GOT3 (cell line): ENCODE data around the gene CACNA1H.

Experiments
- DNase-seq: peaks from one replicate; lab custom pipeline; 2025; ENCODE audit warnings: mixed read lengths; lab: John Stamatoyannopoulos, UW

CACNA1H gene

DNA sequence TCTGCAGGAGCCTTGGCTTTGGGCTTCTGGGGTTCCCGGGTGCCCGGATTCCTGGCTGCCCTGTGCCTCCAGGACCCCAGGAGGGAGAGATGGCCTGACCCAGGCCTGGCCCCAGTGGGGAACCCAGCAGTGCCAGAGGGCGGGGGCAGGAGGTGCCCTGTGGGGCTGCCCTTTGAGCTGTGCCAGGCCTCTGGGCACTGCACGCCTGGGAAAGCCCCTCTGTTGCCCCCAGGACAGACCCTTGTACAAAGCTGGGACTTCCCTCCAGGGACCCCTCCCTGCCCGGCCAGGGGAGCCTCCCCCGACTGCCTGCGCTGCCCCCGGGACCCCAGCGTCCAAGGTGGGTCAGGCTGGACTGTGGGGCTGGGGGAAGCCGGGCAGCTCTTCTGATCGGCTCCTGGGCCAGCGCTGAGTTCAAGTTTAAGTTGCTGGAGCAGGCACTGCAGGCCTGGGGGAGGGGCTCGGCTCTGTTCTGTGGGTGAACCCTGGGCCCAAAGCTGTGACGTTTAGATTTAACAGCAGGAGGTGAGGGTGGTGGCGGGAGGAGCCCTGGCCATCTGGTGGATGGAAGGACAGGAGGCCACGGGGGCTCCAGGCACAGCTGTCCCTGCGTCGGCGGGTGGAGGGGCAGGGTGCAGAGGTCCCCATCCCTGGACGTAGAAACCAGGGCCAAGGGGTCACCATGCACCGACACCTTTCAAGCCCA, 29.2 kb upstream of the CACNA1H start:
- no peak for DNase-seq

DNA sequence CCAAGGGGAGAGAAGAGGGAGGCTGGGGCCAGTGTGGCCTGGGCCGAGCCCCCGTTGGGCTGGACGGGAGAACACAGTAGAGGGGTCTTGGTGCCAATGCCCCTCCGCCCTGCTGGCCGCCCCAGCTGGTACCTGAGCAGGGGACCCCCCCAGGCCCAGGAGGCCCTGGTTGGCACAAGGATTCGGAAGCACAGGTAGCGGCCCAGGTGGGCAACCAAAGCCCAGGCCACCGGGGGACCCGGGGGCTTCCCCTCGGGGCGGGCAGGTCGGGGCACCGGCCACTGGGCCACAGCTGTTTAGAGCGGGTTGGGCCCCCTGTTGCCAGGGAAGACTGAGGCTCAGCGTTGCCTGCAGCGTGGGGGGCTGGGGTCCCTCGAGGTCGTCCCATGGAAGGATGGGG, 28.6 kb upstream of the CACNA1H start:
- DNase-seq, result no peak

DNA sequence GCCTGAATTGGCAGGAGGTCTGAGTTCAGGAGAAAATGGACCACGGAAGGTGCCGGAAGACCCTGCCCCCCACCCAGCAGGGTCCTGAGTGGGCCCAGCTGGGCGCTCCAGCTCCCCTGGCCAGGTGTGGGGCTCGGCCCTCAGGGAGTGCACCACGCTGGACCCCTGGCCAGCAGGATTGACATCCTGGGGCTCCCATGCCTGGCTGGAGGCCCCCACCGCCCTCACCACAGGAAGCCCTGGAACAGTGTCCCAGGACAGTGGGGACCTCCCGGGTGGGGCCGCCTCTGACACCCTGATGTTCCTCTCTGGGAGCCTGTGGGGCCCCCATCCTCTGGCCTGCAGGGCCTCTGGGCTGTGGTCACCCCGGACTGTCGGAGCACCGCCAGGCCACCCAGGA, 28.1 kb upstream of the CACNA1H start:
- no peak for DNase-seq

DNA sequence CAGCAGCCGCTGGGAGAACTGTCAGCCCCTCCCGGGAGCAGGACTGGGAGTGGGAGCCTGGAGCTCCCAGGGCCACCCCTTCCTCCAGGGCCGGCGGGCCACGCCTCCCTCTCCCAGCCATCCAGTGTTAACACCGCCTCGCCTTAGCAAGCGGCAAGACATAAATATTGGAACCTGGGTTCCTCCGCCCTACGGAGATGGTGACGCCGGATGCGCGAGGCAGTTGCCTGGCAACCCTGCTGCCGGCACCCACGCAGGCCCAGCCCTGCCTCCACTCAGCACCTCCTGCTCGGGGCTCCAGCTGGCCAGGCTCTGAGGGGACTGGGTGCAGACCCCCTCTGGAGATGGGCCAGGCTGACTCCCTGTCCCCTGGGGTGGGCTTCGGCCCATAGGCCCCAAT, 27.4 kb upstream of the CACNA1H start:
- no peak for DNase-seq

DNA sequence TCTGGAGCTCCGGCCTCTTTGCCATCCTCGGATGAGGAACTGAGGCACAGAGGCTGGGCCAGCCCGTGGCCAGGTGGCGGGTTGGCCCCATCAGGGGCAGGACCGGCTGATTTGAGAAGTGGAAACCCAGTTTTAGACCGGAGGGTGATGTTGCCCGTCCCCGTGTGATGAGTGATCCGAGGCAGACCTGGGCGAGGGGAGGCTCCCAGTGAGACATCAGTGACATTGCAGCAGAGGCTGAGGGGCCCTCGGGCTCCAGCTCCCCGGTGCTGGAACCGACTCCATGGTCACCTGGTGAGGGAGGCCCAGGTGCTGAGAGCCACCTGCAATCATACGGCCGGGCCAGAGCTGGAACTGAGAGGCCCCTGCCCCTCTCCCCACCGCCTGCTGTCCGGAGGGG, 26.9 kb upstream of the CACNA1H start:
- DNase-seq, result no peak

DNA sequence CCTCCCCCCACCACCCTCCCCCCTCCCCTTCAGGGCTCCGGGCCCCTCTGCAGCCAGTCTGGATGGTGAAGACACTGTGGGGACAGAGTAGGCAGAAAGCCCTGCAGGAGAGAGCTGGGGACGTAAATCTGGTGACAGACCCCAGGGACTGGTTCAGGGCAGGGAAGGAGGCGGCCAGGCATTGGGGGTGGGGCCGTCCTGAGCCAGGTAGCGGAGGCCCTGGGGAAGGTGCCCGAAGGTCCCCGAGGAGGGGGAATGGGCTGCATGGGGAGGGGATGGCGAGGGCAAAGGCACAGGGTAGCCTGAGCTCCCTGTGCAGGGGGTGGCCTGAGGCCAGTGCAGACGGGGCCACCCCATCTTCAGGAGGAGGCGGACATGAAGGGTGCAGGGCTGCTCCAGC, 26.3 kb upstream of the CACNA1H start:
- no peak for DNase-seq

DNA sequence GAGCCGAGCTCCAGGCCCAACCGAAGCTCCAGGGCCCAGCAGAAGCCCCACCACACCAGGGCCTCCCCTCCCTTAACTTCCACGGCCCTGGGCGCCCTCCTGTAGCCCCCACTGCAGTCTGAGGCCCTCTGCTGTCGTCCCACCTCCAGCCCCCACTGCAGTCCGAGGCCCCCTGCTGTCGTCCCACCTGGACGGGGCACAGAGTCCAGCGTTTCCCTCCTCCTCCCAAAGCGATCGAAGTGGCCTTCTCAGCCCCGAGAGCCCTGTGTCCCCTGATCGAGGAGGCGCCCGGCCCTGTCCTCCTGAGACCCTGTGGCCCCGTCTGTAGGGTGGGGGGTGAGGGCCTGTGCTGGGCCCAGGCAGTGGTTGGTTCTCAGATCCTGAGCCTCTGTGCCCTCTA, 25.8 kb upstream of the CACNA1H start:
- DNase-seq, result no peak

DNA sequence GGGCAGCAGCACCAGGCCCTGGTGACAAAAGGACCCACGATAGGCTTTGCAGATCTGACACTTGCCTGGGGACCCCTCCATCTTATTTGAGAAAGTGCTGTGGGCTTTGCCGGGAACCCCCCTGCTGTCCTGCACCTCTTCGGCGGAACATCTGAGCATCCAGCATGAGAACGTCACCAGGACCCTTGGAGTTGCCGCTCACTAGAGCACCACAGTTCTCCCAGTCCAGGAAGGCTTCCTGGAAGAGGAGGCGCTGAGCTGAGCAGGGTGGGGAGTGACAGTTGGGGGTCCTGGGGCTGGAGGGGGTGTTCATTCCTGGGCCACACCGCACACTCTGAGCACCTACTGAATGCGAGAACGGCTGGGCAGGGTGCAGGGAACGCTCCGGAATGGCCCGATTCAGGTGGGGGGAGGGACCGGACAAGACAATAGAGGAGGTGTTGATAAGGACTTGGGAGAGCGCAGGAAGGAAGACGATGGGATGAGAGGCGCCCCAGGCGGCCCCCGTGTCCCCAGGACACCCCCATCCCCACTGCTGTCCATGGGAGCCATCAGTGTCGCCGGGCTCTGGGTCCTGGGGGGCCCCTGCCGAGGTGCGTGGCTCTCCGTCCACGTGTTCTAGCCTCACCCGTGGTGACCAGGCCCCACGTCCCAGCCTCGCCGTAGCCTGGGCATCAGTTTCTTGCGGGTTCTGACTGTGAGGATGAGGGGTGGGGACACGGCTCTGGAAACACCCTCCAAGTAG, 24.8 kb upstream of the CACNA1H start:
- DNase-seq, result no peak

DNA sequence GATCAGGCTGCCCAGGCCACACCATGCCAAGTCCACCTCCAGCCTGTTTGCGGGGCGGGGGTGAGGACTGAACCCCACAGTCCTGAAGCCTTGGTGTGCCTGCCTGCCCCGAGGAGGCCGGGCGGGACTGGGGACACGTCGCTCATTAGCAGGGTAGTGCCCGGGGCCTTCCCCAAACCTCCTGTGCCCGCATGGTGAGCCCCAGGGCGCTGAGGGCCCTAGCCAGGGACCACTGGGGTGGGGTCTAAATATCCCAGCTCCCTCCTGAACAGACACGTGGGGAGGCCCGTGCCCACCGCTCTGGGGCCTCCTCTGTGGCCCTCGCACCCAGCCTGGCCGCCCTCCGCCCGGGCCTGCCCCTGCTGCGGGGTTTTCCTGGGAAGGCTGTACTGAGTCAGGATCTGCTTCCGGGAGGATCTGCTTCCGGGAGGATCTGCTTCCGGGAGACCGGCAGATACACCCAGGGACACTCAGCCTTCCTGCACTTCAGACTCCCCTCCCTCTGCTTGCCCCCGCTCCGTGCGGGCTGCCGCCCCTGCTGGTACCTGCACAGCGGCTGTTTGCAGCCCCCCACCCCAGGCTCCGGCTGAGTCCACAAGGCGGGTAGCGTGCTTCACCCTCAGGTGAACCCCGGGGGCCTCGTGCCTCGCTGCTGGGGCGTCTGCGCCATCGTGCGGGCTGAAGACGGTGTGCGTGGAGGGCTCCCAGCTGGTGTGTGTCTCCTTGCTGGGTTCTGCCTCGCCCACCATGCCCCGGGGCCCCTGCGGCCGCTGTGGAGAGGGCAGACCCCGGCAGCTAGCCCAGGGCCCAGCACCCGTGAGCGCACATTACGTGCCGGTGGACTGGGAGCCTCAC, 23.6 kb upstream of the CACNA1H start:
- no peak for DNase-seq

DNA sequence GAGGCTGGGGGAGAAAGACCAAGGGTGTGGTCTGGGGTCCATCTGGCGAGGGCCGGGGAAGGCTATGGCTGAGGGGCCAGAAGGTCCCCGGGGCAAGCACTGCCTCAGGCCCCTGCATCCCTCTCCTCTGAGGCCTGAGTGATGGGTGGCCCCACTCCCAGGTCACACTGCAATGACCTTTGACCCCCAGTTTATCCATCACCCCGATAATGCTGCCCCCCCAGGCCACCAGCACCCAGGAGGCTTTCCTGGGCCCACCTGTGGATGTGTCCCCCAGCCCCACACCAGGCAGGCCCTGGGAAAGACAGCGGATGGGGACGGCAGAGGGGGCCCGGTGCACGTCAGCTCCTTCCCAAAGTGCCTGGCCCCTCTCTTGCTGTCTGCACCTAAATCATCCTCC, 22.5 kb upstream of the CACNA1H start:
- no peak for DNase-seq

DNA sequence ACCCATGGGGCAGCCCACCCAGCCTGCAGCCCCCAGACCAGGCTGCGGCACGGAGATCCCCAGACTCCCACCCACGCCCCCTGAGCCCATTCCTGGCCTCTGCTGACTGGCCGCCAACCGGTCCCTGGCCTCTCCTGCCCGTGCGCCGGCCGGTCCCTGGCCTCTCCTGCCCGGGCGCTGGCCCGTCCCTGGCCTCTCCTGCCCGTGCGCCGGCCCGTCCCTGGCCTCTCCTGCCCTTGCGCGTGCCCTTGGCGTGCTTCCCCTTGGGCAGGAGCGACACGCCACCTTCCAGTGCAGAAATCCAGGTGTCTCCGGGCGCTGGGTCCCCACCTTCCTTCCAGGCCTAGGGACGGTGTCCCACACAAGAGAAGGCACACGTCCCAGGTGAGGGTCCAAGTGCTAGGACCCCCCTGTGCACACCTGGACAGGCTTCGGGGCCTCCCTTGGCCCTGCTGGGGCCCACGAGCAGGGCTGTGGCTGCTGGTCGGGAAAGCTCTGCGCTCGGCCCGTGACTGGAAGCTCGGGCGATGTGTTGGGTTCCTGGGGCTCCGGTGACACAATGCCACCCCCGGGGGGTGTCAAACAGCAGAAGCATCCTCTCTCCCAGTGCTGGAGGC, 21.4 kb upstream of the CACNA1H start:
- DNase-seq, result no peak

DNA sequence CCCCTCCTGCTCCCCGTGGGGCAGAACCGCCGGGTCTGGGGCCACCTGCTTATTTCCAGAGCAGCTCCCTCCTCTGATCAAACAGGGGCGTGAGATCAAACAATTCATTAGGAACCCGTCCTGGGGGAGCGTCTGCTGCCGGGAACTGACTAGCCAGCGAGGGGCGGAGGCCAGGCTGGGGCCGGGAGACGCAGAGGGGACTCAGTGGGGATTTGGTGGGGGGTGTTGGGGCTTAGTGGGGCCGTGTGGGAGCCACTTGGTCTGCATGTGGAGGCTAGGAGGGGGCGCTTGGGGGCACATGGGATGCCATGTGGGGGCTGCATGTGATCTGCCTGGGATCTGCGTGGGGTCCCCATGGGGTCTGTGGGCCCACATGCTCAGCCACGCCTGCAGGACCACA, 20.5 kb upstream of the CACNA1H start:
- DNase-seq, result no peak

DNA sequence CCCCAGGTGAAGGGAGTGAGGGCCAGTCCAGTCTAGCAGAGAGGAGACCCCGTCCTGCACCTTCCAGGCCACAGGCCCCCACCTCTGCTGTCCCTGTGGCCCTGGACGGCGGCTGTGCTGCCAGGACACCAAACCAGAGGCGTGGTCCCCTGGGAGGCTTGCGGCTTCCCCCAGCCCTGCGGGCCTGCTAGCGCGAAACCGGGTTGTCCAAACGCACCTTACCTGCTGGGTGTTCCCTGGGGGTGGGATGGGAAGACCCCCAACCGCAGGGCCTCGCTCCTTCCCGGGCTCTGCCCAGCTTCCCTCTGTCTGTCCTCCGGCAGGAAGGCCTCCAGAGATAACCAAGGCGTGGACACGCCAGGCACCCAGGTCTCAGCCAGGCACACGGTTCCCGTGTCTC, 19.6 kb upstream of the CACNA1H start:
- DNase-seq, result no peak

DNA sequence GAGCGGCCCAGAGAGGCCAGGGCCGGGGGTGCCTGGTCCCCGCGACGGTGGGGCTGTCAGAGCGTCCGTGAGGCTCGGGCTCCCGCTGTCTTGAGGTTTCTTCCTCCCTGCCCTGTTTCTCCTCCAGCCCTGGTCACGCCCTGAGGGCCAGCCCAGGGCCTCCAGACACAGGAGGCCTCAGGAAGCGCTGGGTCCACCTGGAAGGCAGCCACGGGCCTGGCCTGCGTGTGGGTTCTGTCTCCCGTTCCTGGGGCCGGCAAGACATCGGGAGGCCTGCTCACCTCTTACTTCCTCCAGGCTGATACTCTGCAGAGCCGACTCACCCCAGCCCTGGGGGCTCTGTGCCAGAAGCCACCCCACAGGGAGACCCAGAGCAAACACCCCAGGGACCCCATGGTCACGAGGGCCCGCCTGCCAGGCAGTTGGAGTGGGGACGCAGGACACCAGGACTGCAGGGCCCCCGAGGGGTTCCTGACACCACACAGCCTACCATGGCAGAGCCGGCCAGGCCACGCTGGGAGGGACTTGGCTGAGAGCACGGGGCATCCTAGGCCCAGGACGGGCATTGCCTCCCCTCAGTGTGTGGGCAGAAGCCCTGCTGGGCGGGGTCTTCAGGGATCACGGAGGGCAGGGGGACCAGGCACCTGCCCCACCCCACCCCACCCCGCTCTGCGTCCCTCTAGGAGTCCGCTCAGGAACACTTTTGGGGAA, 18.9 kb upstream of the CACNA1H start:
- no peak for DNase-seq

DNA sequence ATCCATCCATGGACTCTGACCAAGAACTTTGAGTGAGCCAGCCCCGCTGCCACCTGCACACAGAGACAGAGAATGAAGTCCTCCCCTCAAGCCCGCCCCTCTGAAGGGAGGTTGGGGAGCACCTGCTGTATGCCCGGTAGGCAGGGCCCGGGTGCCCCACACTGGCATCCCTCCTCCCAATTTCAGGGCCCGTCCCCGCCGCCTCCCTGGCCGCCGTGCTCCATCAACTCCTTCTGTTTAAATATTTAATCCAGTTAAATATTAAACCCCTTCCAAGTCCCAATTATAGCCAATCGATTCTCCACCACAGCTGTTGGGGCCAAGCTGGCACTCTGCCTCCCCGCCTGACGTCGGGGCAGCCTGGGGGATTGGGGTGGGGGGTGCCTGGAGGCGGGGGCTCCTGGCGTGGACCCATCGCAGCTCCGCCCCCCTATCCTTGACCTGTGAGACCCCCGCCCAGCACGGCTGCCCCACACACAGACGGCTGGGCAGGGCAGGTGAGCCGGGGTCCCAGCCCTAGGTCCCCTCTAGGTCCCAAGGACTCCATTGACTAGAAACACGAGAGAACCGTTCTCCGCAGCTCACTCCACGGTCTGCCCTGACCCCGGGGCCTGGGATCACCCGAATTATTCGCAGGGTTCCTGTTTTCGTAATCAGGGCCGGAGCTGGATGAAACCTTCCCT, 18.0 kb upstream of the CACNA1H start:
- DNase-seq, result no peak

DNA sequence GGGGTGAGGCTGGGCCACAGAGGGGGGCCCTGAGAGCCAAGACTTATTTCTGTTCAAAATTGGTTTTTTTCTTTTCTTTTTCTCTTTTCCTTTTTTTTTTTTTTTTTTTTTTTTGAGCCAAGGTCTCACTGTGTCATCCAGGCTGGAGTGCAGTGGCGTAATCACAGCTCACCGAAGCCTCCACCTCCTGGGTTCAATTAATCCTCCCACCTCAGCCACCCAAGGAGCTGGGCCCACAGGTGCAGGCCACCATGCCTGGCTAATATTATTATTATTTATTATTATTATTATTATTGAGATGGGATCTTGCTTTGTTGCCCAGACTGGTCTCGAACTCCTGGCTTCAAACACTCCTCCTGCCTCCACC, 17.5 kb upstream of the CACNA1H start:
- no peak for DNase-seq

DNA sequence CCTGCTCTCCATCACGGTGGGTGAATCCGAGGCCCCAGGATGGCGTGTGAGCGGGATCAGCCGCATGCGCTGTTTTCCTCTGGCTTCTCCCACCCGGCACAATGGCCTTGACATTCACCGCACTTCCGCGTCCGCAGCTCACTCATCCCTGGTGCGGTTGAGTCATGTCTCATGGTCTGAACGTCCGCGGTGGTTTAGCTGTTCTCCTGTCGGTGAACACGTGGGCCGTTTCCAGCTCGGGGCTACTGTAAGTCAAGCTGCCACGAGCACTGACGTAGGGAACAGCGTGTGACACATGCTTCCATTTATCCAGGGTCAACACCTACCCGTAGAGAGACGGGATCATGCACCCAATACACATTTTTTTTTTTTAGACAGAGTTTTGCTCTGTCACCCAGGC, 15.3 kb upstream of the CACNA1H start:
- DNase-seq, result no peak

DNA sequence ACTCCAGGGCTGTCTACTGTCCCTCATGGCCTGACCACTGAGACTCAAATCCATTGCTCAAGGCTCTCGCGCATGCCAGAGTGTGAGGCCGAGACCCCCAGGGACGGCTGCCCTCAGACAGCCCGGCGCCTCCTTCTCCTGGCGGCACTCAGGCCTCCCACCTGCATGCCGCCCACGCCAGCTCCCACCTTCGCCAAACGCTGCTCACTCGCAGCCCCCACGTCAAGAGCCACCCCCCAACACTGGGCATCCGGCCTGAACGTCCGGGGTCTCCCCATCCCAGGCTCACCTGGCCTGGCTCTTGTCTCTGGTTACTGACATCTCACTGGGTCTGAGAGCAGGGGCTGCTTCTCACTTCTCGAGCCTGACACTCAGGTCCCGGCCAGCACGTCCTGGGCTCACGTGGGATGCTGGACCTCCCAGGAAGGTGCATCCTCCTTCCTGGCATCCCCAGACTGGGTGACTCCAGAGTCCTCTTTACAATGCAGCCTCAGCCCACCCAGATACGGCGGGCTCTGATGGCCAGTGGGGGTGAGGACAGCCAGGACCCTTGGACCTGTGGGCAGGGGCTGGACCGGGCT, 12.2 kb upstream of the CACNA1H start:
- DNase-seq, result no peak

DNA sequence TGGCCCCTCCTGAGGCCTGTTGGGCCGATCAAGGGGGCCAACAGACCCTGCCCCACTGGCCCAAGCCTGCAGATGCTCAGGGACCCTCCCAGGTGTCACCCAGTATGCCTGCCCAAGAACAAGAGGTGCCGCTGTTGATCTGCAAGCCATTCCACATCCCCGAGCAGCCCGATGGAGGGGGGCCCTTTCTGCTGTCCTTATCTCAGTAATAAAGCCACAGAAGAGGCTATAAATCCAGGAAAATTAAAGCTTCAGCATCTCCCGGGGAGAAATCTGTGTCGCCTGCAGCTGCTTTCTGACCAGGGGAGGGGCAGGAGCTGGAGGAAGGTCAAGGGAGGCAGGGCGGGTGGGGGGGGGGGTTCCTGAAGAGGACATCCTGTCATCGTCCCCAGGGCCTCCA, 11.7 kb upstream of the CACNA1H start:
- DNase-seq, result no peak

DNA sequence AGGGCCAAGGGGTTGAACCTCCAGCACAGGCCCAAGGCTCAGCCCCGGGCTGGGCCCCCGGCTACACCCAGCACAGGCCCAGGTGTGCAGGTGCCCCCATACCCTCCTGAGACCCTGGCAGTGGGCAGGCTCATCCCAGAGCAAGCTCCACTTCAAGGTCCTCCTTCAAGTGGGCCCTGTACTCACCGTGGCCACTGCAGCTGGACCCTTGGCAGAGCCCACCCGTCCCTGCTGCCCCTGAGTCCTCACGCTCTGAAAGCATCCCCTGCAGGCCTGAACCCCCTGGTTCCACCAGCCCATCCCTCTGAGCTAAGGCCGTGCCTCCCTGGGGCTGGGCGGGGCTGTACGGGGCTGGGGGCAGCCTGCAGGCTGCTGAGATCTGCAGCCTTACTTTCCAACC, 11.2 kb upstream of the CACNA1H start:
- DNase-seq, result no peak

DNA sequence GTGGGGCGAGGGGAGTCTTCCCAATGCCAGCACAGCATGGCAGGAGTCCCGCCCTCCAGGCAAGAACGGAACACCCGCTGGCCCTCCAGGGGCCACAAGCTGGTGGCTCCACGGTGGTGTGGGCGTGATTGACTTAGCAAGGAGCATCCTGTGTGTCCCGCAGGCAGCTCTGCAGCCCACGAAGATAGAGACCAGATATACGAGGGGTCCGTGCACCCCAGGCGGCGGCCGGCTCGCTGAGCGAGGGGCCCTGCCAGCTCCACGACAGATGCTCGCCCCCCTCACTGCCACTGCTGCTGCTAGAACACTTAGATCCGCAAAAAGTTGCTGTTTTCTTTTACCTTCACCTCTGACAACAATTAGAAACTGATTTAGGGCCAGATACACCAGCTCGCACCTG, 10.0 kb upstream of the CACNA1H start:
- DNase-seq, result no peak
